GM21447 (cell line): ENCODE data around the gene SRGAP1.
"Not testable (repeated sequence)": the region's sequence is repeated elsewhere in the genome, so short reads cannot be mapped to it uniquely, and the experiment has no call there.

Experiments used
- ATAC-seq: cut with Tn5 transposase; IDR thresholded peaks from one replicate; pipeline ENCODE4 v1.9.1; 2021; ENCODE audit not compliant: unreplicated experiment

The SRGAP1 gene

GRCh38 chr12:63865448-63865847, 20.9 kb downstream of the SRGAP1 start:
- no peak for ATAC-seq

GRCh38 chr12:63867053-63867452, 22.6 kb downstream of the SRGAP1 start:
- ATAC-seq: no peak

- no peak for ATAC-seq
These were observed 25.2 kb downstream of the SRGAP1 start for GRCh38 chr12:63869656-63870055.

- no peak for ATAC-seq
These were observed 26.3 kb downstream of the SRGAP1 start for GRCh38 chr12:63870838-63871237.

DNA sequence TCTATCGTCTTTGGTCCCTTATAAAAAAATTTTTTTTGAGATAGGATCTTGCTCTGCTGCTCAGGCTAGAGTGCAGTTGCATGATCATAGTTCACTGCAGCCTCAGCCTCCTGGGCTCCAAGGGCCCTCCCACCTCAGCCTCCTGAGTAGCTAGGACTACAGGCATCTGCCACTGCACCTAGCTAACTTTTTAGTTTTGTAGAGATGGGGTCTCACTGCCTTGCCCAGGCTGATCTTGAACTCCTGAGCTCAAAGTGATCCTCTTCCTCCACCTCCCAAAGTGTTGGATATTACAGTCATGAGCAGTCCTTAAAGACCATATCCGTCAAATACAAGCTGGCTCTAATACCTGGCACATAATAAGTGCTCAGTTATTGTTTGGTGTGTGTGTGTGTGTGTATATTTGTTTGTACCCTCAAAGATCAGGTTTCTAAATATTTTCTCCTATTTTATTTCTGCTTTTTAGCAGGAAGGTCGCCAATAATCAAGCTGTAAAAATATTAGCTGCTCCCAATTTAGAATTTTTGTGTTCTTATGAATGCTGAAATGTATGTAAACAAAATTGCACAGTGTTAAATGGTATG, 30.5 kb downstream of the SRGAP1 start:
- ATAC-seq: no peak

DNA sequence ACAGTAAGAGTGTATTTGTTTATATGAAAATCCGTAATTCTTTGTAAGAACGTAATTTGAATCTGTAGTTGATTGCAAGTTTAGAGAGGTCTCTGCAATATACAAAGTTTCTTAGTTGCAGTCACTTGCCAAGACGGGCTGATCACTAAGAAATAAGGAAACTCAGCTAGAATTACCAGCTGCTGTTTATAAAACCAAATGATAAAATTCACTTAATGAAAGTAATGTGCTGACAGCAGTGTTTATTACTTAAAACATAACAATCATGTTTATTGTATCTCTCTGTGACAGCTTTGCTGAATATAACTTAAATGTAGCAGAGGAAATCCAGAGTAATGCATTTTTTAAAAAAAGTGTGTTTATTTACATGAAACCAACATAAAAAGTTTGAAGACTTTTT, 31.2 kb downstream of the SRGAP1 start:
- ATAC-seq: no peak

- no peak for ATAC-seq
These were observed 32.5 kb downstream of the SRGAP1 start for GRCh38 chr12:63876980-63877379.

DNA sequence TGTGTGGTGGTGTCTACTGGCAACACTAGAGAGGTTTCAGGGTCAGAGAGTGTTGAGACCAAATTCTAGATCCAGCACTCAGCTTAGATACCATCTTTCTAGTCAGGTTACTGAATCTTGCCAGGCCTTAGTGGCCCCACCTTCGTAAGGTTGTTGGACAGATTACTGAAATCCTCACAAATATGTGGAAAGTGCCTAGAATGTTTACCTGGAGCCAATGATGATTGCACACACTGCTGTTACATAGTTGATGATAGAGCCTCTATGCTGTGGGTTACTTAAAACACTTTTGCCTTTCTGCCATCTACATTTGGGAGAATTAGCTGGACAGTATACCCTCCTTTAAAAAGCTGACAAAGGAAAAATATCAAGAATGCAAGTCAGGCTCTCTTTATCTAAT, 33.2 kb downstream of the SRGAP1 start:
- ATAC-seq: no peak

DNA sequence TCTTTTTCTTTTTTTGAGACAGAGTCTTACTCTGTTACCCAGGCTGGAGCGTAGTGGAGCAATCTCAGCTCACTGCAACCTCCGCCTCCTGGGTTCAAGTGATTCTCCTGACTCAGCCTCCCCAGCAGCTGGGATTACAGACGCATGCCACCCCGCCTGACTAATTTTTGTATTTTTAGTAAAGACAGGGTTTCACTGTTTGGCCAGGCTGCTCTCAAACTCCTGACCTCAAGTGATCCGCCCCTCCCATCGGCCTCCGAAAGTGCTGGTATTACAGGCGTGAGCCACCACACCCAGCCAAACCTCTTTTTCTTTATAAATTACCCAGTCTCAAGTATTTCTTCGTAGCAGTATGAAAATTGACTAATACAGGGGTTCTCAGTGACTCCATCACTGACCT, 35.7 kb downstream of the SRGAP1 start:
- ATAC-seq: not testable (repeated sequence)

DNA sequence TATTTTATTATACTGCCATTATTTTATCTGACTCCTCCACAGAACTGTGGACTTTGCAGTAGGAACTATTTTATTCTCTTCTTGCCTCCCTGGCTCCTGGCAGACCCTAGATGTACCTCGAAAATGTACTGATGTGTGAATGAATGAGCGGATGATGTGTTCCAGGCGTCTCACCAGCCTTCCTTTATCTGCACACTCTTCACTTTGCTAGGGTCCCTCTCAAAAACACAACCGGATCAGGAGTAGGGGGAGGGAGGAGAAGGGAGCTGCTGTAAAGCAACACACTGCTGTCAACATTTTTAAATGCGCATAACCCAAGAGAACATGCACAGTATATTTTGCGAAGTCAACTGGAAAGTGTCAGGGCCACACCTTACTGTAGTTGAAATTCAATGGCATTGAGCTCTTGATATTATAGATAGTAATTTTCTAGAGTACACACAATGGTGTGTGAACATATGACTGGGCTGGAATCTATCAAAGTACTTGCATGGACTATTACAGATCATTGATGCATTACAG, 36.3 kb downstream of the SRGAP1 start:
- ATAC-seq: no peak

DNA sequence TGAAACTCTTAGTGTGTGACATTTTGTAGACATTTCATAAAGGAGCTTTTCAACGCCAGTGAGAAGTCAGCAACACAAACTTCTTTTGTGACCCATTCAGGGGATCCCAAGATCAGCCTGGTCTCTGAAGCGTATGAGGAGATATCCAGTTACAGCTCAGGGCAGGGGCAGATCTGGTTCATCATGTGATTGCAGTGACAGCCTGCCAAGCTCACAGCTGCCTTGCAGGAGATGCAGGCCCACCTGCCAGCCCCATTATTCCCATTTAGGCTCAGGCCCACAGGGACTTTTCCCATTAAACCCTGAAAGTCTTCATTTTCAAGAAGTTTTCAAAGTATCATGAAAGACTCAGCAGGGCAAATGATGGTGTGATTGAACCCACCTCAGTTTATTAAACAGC, 38.3 kb downstream of the SRGAP1 start:
- no peak for ATAC-seq

DNA sequence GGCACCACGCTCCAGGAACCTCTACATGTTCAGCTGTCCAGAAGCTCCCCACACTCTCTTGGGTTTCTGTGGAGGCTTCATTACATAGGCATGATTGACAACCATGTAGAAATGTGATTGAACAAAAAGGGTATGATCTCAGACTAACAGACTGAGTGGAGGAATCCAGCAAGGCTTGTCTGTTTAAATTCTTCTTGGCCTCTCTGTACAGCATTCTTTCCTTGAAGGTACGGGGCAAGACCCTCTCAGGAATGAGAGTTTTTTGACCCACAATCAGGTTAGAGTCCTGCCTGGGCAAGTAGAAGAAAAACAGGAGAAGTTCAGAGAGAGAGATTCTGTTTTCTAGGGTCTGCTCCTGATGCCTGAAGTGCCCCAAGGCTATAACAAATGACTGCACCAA, 40.9 kb downstream of the SRGAP1 start:
- no peak for ATAC-seq

DNA sequence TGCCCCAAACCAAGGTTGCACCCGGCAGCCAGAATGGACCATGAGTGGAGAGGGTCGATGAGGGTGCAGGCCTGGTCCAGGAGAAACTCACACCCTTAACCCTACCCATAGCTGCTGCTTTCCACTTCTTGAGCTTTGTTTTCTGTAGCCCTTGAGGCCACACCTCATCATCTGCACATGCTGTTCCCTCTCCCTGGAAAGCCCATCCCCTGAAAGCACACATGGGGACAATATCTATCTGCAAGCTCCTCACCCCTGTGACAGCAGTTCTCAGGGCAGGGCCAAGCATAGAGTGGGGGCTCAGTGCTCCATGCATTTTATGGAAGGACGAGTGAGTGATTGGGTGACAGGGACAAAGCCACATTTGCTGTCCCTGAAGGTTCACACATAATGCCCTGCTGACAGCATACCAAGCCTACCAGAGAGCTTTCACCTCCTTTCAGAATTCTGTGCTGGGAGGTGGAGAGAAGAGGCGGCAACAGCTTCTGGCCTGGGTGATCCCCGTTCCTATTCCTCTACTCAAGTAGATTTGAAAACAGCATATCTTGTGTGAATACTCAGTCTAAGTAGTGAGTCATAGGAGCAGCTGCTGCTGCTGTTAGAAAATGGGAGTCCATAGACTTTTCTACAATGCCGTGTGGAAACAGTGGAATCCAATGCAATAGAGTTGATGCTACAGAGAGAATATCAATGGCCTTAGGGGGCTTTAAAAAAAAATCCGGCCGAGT, 44.6 kb downstream of the SRGAP1 start:
- ATAC-seq: no peak

DNA sequence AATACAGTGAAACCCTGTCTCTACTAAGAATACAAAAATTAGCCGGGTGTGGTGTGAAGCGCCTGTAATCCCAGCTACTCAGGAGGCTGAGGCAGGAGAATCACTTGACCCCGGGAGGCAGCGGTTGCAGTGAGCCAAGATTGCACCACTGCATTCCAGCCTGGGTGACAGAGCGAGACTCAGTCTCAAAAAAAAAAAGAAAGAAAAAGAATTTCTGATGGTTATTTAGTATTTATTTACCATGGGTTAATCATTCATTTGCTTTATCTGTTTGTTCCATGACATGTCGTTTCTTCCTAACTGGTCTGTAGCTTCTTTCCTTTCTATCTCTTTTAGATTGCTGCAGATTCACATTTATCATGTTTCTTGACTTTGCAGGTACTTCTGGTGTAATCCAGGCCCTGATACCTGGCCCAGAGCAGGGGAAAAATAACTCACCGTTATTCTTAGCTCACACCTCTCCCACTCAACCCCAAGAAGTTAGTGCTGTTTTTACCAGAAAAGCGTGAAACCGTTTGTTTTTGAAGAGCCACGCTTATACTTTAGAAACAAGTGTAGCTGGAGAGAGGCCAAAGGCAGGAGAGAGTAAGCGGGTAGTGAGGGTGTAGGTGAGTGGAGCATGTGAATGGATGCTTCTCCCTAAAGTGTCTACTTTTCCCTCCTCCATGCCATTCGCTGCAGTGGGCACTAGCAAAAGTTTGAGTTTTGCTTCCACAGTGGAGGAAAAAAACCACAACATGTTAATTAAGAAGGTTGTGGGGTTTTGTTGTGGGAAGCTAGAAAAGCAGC, 45.4 kb downstream of the SRGAP1 start:
- ATAC-seq: no peak

DNA sequence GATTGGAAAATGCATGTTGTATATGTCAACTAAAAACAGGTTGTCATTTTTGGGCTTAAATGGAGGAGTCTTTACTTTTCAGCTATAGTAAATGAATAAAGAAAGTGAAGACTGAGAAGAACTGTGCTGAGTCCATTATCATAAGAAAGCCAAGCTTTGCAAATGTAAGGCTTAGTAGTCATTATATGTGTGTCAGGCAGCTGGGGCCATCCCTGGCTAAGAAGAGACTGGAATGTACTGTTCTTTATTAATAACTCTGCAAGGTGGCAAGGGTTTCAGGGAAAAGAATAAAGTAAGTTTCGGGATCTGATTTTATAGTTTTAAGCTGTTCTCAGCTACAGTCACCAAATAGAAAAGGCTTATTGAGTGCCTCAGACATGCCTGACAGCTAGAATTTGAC, 48.7 kb downstream of the SRGAP1 start:
- no peak for ATAC-seq

DNA sequence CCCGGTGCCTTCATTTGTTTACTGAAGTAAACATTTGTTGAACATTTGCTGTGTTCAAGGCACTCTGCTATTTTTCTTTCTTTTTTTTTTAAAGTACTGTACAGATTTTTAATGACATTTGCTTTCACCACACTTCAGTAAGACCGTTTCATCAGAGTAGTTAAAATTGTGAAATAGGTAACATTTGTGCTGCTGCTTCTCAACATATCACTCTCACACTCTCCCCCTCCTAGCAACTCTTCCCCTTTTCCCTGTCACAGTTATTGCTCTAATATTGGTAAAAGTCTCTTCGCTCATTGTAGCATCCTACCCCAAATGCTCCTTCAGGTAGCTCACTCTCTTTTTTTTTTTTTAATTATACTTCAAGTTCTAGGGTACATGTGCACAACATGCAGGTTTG, 49.6 kb downstream of the SRGAP1 start:
- ATAC-seq: no peak

DNA sequence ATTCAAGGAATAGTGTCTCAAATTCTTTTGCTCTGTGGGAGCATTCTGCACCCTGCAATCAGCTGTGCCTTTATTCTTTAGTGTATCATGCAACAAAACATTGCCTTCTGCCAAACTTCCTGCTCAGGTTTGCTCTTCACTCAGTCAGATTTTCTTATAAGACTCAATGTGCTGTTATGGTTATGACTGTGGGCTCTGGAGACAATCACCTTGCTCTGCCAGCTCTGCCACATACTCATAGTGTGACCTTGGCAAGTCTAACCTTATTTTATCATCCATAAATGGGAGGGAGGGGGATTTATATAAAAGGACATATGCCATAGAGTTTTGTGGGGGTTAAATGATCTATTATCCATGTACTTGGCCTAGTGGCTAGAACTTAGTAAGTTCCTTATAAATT, 51.3 kb downstream of the SRGAP1 start:
- ATAC-seq: no peak

DNA sequence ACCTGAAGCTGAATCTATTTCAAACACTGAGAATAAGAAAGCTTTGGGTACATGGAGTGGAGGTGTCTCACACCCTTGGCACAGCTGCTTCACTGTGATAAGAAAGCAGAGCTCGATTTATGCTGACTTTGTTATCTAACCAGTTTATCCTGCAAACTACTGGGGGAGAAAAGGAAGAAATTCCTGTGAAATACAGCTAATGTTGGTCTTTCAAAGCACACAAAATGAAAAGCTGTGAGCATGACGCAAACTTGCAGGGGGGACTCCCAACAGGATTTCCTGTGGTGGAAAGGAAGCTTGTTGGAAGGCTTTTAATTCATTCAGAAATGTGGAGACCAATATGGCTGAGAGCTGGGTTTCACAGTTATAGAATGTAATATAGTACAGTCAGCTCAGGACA, 53.4 kb downstream of the SRGAP1 start:
- ATAC-seq: no peak

- no peak for ATAC-seq
These were observed 54.4 kb downstream of the SRGAP1 start for GRCh38 chr12:63898764-63899337.

- ATAC-seq: no peak
These were observed 54.9 kb downstream of the SRGAP1 start for GRCh38 chr12:63899396-63899795.

GRCh38 chr12:63900922-63901793, 56.7 kb downstream of the SRGAP1 start:
- ATAC-seq: no peak
